Large intestine (tissue), 3 donors: ENCODE measurements around the gene FAM13A. TPM values are rescaled to one million over a fixed set of nuclear protein-coding genes. Genes with fewer than 3 reads are reported as not detected.
A peak's percentile ranks its signal among the peaks of the same experiment; 100 is the strongest.

Experiments
- DNase-seq, 2 donors: peaks; one replicate each; pipeline versions ENCODE4 v3.0.0 to v3.0.0-alpha.2; 2013
- H3K27ac ChIP-seq: one replicate; pipeline ENCODE4 v1.5.1; 2013; ENCODE audit warnings: low read length
- H3K27me3 ChIP-seq: 2 replicates; pipeline ENCODE4 v1.6.1; 2013; ENCODE audit warnings: low read length; ENCODE audit not compliant: control insufficient read depth, insufficient read depth
- H3K36me3 ChIP-seq: 2 replicates; pipeline ENCODE4 v1.6.1; 2013; ENCODE audit warnings: low read length; ENCODE audit not compliant: control insufficient read depth, insufficient read depth
- H3K4me1 ChIP-seq: one replicate; pipeline ENCODE4 v1.6.1; 2013; ENCODE audit warnings: low read length; ENCODE audit not compliant: control insufficient read depth, insufficient read depth
- H3K4me3 ChIP-seq: one replicate; pipeline ENCODE4 v1.5.1; 2013; ENCODE audit warnings: low read length
- H3K9me3 ChIP-seq: one replicate; pipeline ENCODE4 v1.6.1; 2013; ENCODE audit warnings: mild to moderate bottlenecking, low read depth, low read length, moderate library complexity; ENCODE audit not compliant: control insufficient read depth
- WGBS: methylation state at CpG from one replicate; pipeline ENCODE4 v1.1.5; 2013; ENCODE audit warnings: low lambda C conversion rate; ENCODE audit not compliant: insufficient coverage; 5-methylcytosine and 5-hydroxymethylcytosine counted together
- polyA plus RNA-seq: library from polyadenylated mRNA; unstranded; fragments of 120-200 nt; gene quantifications from one replicate; pipeline ENCODE4 v1.2.1, GENCODE V29; 2013

FAM13A gene
- polyA plus RNA-seq, 1 donor: 151 TPM

DNA sequence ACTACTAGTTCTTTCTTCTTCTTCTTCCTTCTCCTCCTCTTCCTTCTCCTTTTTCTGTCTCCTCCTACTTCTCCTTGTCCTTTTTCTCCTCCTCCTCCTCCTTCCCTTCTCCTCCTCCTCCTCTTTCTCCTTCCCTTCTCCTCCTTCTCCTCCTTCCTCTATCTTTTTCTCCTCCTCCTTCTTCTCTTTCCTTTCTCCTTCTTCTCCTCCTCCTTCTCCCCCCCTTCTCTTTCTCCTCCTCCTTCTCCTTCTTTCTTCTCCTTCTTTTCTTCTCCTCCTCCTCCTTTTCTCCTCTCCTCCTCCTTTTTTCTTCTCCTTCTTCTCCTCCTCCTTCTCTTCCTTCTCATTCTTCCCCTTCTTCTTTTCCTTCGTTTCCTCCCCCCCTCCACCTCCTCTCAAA lies 337.6 kb downstream of the FAM13A start:
- no peak overlapping the region for H3K4me3 ChIP-seq
- H3K36me3 ChIP-seq: peaks cover 45% of the 10 kb centered on the region

DNA sequence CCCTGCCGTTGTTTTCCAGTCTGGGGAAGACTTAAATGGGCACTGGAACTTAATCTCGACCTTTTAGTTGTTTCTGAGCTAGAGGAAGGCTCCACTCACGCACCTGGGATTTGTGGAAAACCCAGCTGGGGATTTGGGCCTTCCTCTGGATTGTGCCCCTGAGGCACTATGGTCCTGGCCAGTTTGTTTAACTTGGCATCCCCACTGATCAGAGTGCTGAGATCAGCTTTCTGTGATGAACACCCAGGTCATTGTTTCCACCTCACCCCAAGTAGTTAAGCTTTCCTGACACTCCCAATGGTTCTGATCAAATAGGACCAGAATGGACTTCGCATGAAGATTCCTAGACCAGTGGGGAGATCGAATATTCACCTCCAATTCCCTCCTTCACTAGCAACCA lies 338.9 kb downstream of the FAM13A start:
- Histone ChIP-seq H3K9me3 (peaks cover 34% of the 10 kb centered on the region), H3K4me1 (no peaks in the 10 kb centered on the region), H3K27ac (no peak overlapping the region), H3K27me3 (no peaks in the 10 kb centered on the region), H3K4me3 (no peak overlapping the region), H3K36me3 (peaks cover 34% of the 10 kb centered on the region)
- WGBS: no CpG with 5 or more reads among the region's 5 CpGs
- no peak for DNase-seq

More for the DNA sequence above, 337.6 kb downstream of the FAM13A start:
- no peak for DNase-seq
- no peak overlapping the region for H3K27ac ChIP-seq
- H3K4me1 ChIP-seq: no peaks in the 10 kb centered on the region
- peaks cover 34% of the 10 kb centered on the region for H3K9me3 ChIP-seq
- WGBS: 92% methylated on average over 1 of the region's 1 CpG
- no peaks in the 10 kb centered on the region for H3K27me3 ChIP-seq

DNA sequence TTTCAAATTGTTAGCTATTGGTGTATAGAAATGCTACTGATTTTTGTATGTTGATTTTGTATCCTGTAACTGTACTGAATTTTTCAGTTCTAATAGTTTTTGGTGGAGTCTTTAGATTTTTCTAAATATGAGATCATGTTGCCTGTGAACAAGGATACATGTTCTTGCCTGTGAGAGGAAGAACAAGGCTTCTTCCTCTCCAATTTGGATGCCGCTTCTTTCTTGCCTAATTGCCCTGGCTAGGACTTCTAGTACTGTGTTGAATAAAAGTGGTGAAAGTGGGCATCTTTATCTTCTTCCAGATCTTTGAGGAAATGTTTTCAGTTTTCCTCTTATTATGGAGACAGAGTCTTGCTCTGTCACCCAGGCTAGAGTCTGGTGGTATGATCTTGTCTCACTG lies 343.2 kb downstream of the FAM13A start:
- Histone ChIP-seq H3K36me3 (peaks cover 22% of the 10 kb centered on the region), H3K9me3 (peaks cover 28% of the 10 kb centered on the region), H3K4me3 (no peak overlapping the region), H3K4me1 (no peaks in the 10 kb centered on the region), H3K27ac (no peak overlapping the region), H3K27me3 (no peaks in the 10 kb centered on the region)
- DNase-seq: no peak
- no CpG with 5 or more reads among the region's 1 CpG for whole genome bisulfite sequencing

DNA sequence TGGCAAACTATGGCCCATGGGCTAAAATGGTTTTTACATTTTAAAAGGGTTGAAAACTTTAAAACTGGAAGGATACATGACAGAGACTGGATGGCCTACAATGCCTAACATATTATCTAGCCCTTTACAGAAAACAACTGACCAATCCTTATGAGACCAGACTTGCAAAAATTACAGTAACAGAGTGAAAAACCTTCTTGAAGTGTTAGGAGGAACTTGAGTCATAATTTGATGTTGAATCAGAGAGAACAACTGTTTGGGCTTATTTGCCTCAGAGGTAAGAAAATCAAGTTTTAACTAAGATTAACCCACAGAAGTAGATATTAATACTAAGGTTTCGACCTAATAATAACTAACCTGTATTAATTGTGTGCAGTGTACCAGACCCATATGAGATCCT lies 347.0 kb downstream of the FAM13A start:
- no CpG with 5 or more reads among the region's 1 CpG for WGBS
- Histone ChIP-seq H3K9me3 (peaks cover under 1% of the 10 kb centered on the region), H3K27me3 (no peaks in the 10 kb centered on the region), H3K36me3 (peaks cover 14% of the 10 kb centered on the region), H3K4me3 (no peak overlapping the region), H3K27ac (no peak overlapping the region), H3K4me1 (no peaks in the 10 kb centered on the region)
- DNase-seq: no peak

DNA sequence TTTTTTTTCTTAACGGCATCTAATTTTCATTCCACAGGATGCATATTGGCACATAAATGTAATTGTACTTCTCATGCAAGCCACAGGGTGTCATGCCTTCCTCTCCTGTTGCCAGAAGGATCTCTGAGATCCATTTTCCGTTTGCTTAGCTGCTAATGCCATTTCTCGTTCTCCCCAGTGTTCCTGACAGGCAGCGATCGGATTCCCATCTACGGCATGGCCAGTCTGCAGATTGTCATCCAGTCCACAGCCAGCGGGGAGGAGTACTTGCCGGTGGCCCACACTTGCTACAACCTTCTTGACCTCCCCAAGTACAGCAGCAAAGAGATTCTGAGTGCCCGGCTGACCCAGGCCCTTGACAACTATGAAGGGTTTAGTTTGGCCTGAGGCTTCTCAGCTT lies 350.4 kb downstream of the FAM13A start:
- DNase-seq: peak; percentile 23 to 32
- Histone ChIP-seq H3K27me3 (no peaks in the 10 kb centered on the region), H3K4me1 (no peaks in the 10 kb centered on the region), H3K4me3 (no peak overlapping the region), H3K27ac (no peak overlapping the region), H3K9me3 (no peaks in the 10 kb centered on the region), H3K36me3 (peaks cover 12% of the 10 kb centered on the region)
- WGBS: 40% methylated on average over 1 of the region's 9 CpGs

DNA sequence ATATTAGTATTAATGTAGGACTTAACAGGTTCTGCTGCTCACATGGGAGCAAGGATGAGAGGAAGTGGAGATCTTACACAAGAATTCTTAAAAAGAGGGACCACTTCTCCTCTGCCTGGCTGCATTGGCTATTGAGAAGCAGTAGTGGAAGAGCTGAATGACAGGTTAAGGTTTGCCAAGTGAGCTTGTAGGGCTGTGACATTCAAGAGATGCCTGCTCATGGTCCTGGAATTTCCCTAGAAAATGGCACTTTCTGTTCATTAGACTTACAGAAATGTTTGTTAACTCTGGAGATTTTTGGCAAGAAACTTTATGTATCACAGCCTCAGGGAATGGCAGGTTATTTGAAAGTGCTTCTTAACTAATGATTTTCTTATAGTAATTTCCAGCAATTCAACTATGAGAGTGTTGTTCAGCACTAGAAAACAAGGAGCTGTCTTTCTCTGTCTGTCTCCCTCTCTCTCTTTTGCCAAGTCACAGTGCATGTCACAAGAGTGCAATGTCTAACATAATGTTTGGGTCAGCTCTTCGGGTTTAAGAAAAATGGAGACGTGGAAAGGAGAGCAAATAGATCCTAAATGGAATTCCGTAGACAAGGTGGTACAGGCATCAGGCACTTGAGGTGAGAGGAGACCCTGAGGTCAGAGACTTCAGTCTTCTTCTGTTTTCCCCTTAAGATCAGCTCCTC lies 351.0 kb downstream of the FAM13A start:
- H3K27ac ChIP-seq: no peak overlapping the region
- WGBS: 60% methylated on average over 1 of the region's 3 CpGs
- H3K4me1 ChIP-seq: no peaks in the 10 kb centered on the region
- no peak for DNase-seq
- no peaks in the 10 kb centered on the region for H3K27me3 ChIP-seq
- peaks cover 10% of the 10 kb centered on the region for H3K36me3 ChIP-seq
- no peaks in the 10 kb centered on the region for H3K9me3 ChIP-seq
- H3K4me3 ChIP-seq: no peak overlapping the region

DNA sequence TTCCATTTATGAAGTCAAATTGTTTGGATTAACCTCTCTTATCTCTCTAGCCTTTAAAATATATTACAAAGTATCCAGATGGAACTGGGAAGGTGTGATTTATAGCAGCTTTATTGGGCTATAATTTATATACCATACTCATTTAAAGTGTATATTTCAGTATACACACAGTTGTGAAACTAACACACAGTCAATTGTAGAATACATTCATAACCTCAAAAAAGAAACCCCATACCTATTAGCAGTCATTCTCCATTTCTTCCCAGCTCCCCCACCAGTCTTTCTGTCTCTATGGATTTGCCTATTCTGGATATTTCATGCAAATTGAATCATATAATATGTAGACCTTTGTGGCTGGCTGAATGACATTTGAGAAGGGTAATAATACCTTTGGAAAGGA lies 351.8 kb downstream of the FAM13A start:
- Histone ChIP-seq H3K4me3 (no peak overlapping the region), H3K27me3 (no peaks in the 10 kb centered on the region), H3K27ac (no peak overlapping the region), H3K36me3 (peaks cover 6% of the 10 kb centered on the region), H3K9me3 (no peaks in the 10 kb centered on the region), H3K4me1 (no peaks in the 10 kb centered on the region)
- DNase-seq: no peak

DNA sequence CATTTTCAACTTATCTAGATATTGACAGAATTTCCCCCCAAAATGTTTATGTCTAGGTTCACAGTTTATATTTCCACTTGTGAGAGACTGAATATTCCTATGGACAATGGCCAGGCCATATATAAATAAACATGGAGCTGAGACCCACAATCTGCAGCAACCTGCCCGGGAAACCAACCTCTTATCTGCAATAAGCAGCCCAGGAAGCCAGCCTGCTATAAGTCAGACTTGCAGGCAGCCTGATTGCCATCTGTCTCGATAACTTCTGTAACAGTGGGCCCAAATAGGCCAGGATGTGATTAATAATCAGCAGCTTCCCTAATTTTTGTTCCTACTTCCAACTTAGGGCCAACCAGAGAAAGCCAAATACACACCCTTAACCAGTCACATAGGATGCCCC lies 354.2 kb downstream of the FAM13A start:
- Histone ChIP-seq H3K36me3 (peaks cover 4% of the 10 kb centered on the region), H3K27me3 (no peaks in the 10 kb centered on the region), H3K9me3 (peaks cover under 1% of the 10 kb centered on the region), H3K4me3 (no peak overlapping the region), H3K4me1 (no peaks in the 10 kb centered on the region), H3K27ac (no peak overlapping the region)
- DNase-seq: no peak
- no CpG with 5 or more reads among the region's 2 CpGs for WGBS

DNA sequence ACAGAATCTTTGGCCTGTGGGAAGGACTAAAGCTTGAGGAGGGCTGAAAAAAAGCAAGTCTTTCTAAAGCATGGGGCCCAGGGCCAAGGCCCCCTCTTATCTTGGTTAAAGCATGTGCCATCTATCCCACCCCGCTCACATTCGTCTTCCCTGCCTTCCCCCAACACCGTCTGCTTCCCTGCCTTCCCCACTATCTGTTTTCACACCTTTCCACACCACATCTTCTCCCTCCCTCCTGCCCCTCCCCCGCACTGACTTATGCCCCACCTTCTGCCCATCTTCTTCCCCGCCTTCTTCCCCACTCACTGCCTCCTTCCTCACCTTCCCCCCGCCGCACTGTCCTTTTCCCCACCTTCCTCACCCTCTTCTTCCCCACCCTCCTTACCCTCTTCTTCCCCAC lies 358.5 kb downstream of the FAM13A start:
- 98% methylated on average over 6 of the region's 7 CpGs for WGBS
- H3K27ac ChIP-seq: no peak overlapping the region
- H3K4me1 ChIP-seq: no peaks in the 10 kb centered on the region
- no peak for DNase-seq
- no peaks in the 10 kb centered on the region for H3K36me3 ChIP-seq
- H3K27me3 ChIP-seq: no peaks in the 10 kb centered on the region
- H3K9me3 ChIP-seq: peaks cover 4% of the 10 kb centered on the region
- no peak overlapping the region for H3K4me3 ChIP-seq

DNA sequence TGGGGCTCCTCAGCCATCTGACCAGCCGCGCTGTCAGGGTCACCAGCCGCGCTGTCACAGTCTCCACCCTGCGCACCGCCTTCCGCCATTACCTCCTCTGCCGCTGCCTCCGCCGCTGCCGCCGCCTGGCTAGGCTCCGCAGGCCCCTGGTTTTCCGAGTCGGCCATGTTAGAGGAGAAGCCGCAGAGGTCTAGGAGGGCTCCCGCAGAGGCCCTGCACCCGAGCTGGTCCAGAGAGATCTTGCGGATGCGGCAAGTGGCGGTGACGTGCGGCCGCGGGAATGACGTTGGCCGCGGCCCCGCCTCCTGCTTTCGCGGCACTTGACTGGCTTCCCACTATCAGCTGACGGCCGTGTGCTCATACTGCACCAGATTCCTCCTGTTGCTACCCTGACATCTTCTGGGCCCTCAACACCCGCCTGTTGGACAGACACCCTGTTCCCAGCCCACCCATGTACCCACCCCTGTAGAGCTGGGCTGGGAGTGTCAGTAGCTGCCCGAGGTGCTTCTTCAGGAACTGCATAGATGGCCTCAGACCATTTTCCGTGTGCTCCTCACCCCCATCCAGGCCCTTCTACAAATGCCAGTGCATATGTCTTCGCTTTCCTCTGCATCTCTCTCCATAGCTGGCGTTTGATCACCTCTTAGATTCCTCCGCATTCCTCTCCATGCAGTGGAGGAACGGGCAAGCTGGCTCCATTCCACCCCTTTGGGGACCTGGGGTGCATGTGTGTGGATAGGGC lies 359.2 kb downstream of the FAM13A start, which contains the start of gene NAP1L5:
NAP1L5 (minus strand) TSS at position 242 of the 742 bp plus-strand sequence; CDS start at position 167, 75 bp downstream.
- DNase-seq: peak; percentile 69 to 81
- Histone ChIP-seq H3K27me3 (no peaks in the 10 kb centered on the region), H3K4me3 (peak within 1 kb of the TSS; percentile 80), H3K4me1 (no peaks in the 10 kb centered on the region), H3K9me3 (peaks cover 4% of the 10 kb centered on the region), H3K27ac (peak within 1 kb of the TSS; percentile 24), H3K36me3 (no peaks in the 10 kb centered on the region)
- 100% methylated on average over 2 of the region's 40 CpGs for WGBS
